HepG2 (cell line): ENCODE data around the gene RAC3. TPM values are rescaled to one million over a fixed set of nuclear protein-coding genes. Genes with fewer than 3 reads are reported as not detected.
A peak's percentile ranks its signal among the peaks of the same experiment; 100 is the strongest.

Experiments used
- ARNT2 ChIP-seq: sonication (generic); formaldehyde crosslinking; IDR thresholded peaks from 2 replicates; pipeline ENCODE4 v1.8.0; 2022; ENCODE audit warnings: mild to moderate bottlenecking, low read depth, missing genetic modification reagents, moderate library complexity
- ATF3 ChIP-seq: sonication (generic); formaldehyde crosslinking; IDR thresholded peaks from 2 replicates; pipeline ENCODE4 v1.4.0; 2020; ENCODE audit warnings: missing genetic modification reagents
- CENPX ChIP-seq: sonication (generic); formaldehyde crosslinking; IDR thresholded peaks from 2 replicates; pipeline ENCODE4 v1.9.0; 2021; ENCODE audit warnings: mild to moderate bottlenecking, missing genetic modification reagents, moderate library complexity
- CHCHD3 ChIP-seq: sonication (generic); formaldehyde crosslinking; IDR thresholded peaks from 2 replicates; pipeline ENCODE4 v1.8.0; 2022; ENCODE audit warnings: mild to moderate bottlenecking, missing genetic modification reagents, moderate library complexity
- DR1 ChIP-seq: sonication (generic); formaldehyde crosslinking; IDR thresholded peaks from 2 replicates; pipeline ENCODE4 v1.8.0; 2021; ENCODE audit warnings: mild to moderate bottlenecking, missing genetic modification reagents, inconsistent platforms
- FOXK1 ChIP-seq: sonication (generic); formaldehyde crosslinking; IDR thresholded peaks from 2 replicates; pipeline ENCODE4 v1.4.0; 2020; ENCODE audit warnings: low read depth, missing genetic modification reagents, borderline replicate concordance
- GATA4 ChIP-seq: sonication (generic); IDR thresholded peaks from 2 replicates; pipeline ENCODE4 v1.6.1; 2016; ENCODE audit warnings: antibody characterized with exemption, low read depth, borderline replicate concordance
- GATAD1 ChIP-seq: IDR thresholded peaks from 2 replicates; pipeline ENCODE4 v1.6.1; 2016; ENCODE audit warnings: missing genetic modification reagents, missing compliant biosample characterization
- HNRNPL ChIP-seq: fragments of 200-400 bp; formaldehyde crosslinking; IDR thresholded peaks from 2 replicates; pipeline ENCODE4 v1.6.1; 2017; ENCODE audit warnings: mild to moderate bottlenecking, low read depth, low read length
- MBD4 ChIP-seq: IDR thresholded peaks from 2 replicates; pipeline ENCODE4 v1.6.1; 2012; ENCODE audit warnings: low read length, inconsistent platforms, borderline replicate concordance
- MIER3 ChIP-seq: IDR thresholded peaks from 2 replicates; pipeline ENCODE4 v1.6.1; 2016; ENCODE audit warnings: missing compliant biosample characterization, borderline replicate concordance
- NFYB ChIP-seq: sonication (generic); formaldehyde crosslinking; IDR thresholded peaks from 2 replicates; pipeline ENCODE4 v1.4.0; 2020; ENCODE audit warnings: missing genetic modification reagents
- RFX3 ChIP-seq: IDR thresholded peaks from 2 replicates; pipeline ENCODE4 v1.6.1; 2016; ENCODE audit warnings: missing biosample characterization, missing genetic modification reagents
- TEAD3 ChIP-seq: optimal IDR thresholded peaks from 2 replicates; pipeline ENCODE3; 2016; ENCODE audit warnings: borderline replicate concordance
- ZNF547 ChIP-seq: sonication (generic); formaldehyde crosslinking; IDR thresholded peaks from 2 replicates; pipeline ENCODE4 v1.5.1; 2020; ENCODE audit warnings: mild to moderate bottlenecking, missing genetic modification reagents
- ZNF597 ChIP-seq: sonication (generic); formaldehyde crosslinking; IDR thresholded peaks from 2 replicates; pipeline ENCODE4 v1.5.0; 2020; ENCODE audit warnings: missing genetic modification reagents
- ZNF652 ChIP-seq: IDR thresholded peaks from 2 replicates; pipeline ENCODE4 v1.6.1; 2016; ENCODE audit warnings: low read depth, borderline replicate concordance
- ZNF704 ChIP-seq: sonication (generic); formaldehyde crosslinking; IDR thresholded peaks from 2 replicates; pipeline ENCODE4 v1.8.1; 2023; ENCODE audit warnings: mild to moderate bottlenecking, inconsistent platforms, moderate library complexity, missing genetic modification reagents, borderline replicate concordance
- ZNF768 ChIP-seq: sonication (generic); formaldehyde crosslinking; IDR thresholded peaks from 2 replicates; pipeline ENCODE4 v1.4.0; 2020; ENCODE audit warnings: missing genetic modification reagents
- ZNF800 ChIP-seq: sonication (generic); formaldehyde crosslinking; IDR thresholded peaks from 2 replicates; pipeline ENCODE4 v1.4.0; 2020; ENCODE audit warnings: missing genetic modification reagents
- ZSCAN12 ChIP-seq: sonication (generic); formaldehyde crosslinking; IDR thresholded peaks from 2 replicates; pipeline ENCODE4 v1.9.0; 2021; ENCODE audit warnings: mild to moderate bottlenecking, missing genetic modification reagents
- ZXDC ChIP-seq: sonication (generic); formaldehyde crosslinking; IDR thresholded peaks from 2 replicates; pipeline ENCODE4 v1.5.0; 2020; ENCODE audit warnings: mild to moderate bottlenecking, missing genetic modification reagents
- polyA plus RNA-seq, 8 experiments: library from polyadenylated mRNA; depleted of rRNA in 3 of 8; stranded (reverse) in 7 of 8; unstranded in 1 of 8; fragments of >200 nt; fragmentation: Illumina TruSeq in 4 of 8; extraction: Trizol in 4 of 8; gene quantifications; 2 replicates each; pipeline versions ENCODE4 v1.2.1 to v1.2.3, GENCODE V29; 2011 to 2016; ENCODE audit warnings: low read depth in 4 of 8, missing spikeins in 1 of 8, mixed read lengths in 1 of 8; ENCODE audit not compliant: insufficient read depth in 1 of 8
- total RNA-seq, 5 experiments: library from RNA; depleted of rRNA; stranded (reverse); fragments of >200 nt; fragmentation: Illumina TruSeq; extraction: Trizol; gene quantifications; 2 replicates each; pipeline ENCODE4 v1.2.3, GENCODE V29; 2016; ENCODE audit warnings: low read depth in 1 of 5

Gene RAC3
- total and polyA plus RNA-seq, 2 of the 13 experiments (the other 11 are each of a cell fraction or from before 2014, with no cell fraction given) = 10.5 to 21.3 TPM

GRCh38 chr17:82015311-82015971 lies 16.0 kb upstream of the RAC3 start (continued):
- TF ChIP-seq ZNF704 (CRISPR knock-in tag) (no peak), GATAD1 (CRISPR knock-in tag) (no peak), ZNF547 (CRISPR knock-in tag) (no peak), CHCHD3 (CRISPR knock-in tag) (no peak), NFYB (CRISPR knock-in tag) (no peak), ZSCAN12 (no peak), HNRNPL (peak; percentile 99), ZXDC (no peak), ZNF597 (CRISPR knock-in tag) (no peak), ZNF800 (CRISPR knock-in tag) (no peak), RFX3 (CRISPR knock-in tag) (no peak), ARNT2 (CRISPR knock-in tag) (no peak), ATF3 (CRISPR knock-in tag) (no peak), CENPX (CRISPR knock-in tag) (no peak), MBD4 (no peak), FOXK1 (CRISPR knock-in tag) (peak; percentile 43; the same call in 1 of the 2 replicates), ZNF652 (no peak), DR1 (CRISPR knock-in tag) (no peak), TEAD3 (CRISPR knock-in tag) (no peak), GATA4 (peak; percentile 70; the same call in 1 of the 2 replicates), ZNF768 (CRISPR knock-in tag) (peak; percentile 22; the same call in 1 of the 2 replicates), MIER3 (CRISPR knock-in tag) (no peak)
